A673 (cell line): ENCODE data around the gene PRRT1. TPM values are rescaled to one million over a fixed set of nuclear protein-coding genes. Genes with fewer than 3 reads are reported as not detected.
"Not testable (repeated sequence)": the region's sequence is repeated elsewhere in the genome, so short reads cannot be mapped to it uniquely, and the experiment has no call there.

ENCODE experiments used
- BruUV-seq: library from RNA; stranded (reverse); fragments of 400-500 nt; replicated peaks from 2 replicates; lab custom pipeline; 2021; lab: Mats Ljungman, UMichigan
- CTCF ChIA-PET: fragments of 300-600 bp; sonication (Branson Sonifier 250); formaldehyde crosslinking; loops from one replicate; lab custom pipeline; 2022; ENCODE audit warnings: antibody characterized with exemption; lab: Charles Lee
- POLR2A ChIA-PET: fragments of 300-600 bp; sonication (Branson Sonifier 250); formaldehyde crosslinking; loops from one replicate; lab custom pipeline; 2022; ENCODE audit warnings: antibody characterized with exemption; ENCODE audit not compliant: low non-redundant PET; lab: Charles Lee
- DNase-seq: peaks from one replicate; pipeline ENCODE4 v3.0.0-alpha.2; 2015; ENCODE audit warnings: low spot score
- H3K27ac ChIP-seq: fragments of 200-600 bp; sonication (generic); 2 replicates; pipeline ENCODE4 v1.5.1; 2016; ENCODE audit warnings: mixed run types, low read depth, mild to moderate bottlenecking, mixed read lengths, antibody characterized with exemption, low read length; ENCODE audit not compliant: poor library complexity, severe bottlenecking
- H3K27me3 ChIP-seq: fragments of 200-600 bp; sonication (generic); replicated peaks from 2 replicates; pipeline ENCODE4 v1.6.1; 2017; ENCODE audit warnings: mixed run types, low read depth, mild to moderate bottlenecking, mixed read lengths, antibody characterized with exemption, low read length; ENCODE audit not compliant: insufficient read depth, poor library complexity
- H3K36me3 ChIP-seq: fragments of 200-600 bp; sonication (generic); 2 replicates; pipeline ENCODE4 v1.6.1; 2016; ENCODE audit warnings: mixed run types, mild to moderate bottlenecking, mixed read lengths, antibody characterized with exemption, low read length; ENCODE audit not compliant: insufficient read depth, poor library complexity, severe bottlenecking
- H3K4me1 ChIP-seq: fragments of 200-600 bp; sonication (generic); 2 replicates; pipeline ENCODE4 v1.6.1; 2017; ENCODE audit warnings: mixed run types, mild to moderate bottlenecking, mixed read lengths, antibody characterized with exemption, low read length; ENCODE audit not compliant: insufficient read depth, poor library complexity, severe bottlenecking
- H3K4me3 ChIP-seq: fragments of 200-600 bp; sonication (generic); 2 replicates; pipeline ENCODE4 v1.5.1; 2016; ENCODE audit warnings: low read depth, mixed run types, mild to moderate bottlenecking, mixed read lengths, low read length; ENCODE audit not compliant: poor library complexity, severe bottlenecking
- H3K9me3 ChIP-seq: fragments of 200-600 bp; sonication (generic); 2 replicates; pipeline ENCODE4 v1.6.1; 2016; ENCODE audit warnings: mixed run types, low read depth, mild to moderate bottlenecking, mixed read lengths, antibody characterized with exemption, low read length; ENCODE audit not compliant: poor library complexity, severe bottlenecking
- CTCF ChIP-seq: fragments of 300-800, 200-600 bp; sonication (generic); conservative IDR thresholded peaks from 2 replicates; pipeline ENCODE4 v1.5.1; 2017; ENCODE audit warnings: low read depth, mild to moderate bottlenecking, antibody characterized with exemption, low read length, moderate library complexity, mixed read lengths
- EZH2 ChIP-seq: fragments of 200-600 bp; sonication (generic); IDR thresholded peaks from 2 replicates; pipeline ENCODE4 v1.6.1; 2017; ENCODE audit warnings: borderline replicate concordance, low read depth, mild to moderate bottlenecking, mixed read lengths, antibody characterized with exemption, low read length; ENCODE audit not compliant: poor library complexity, severe bottlenecking
- intact Hi-C: fragments of 100-400 bp; cut with micrococcal nuclease; formaldehyde crosslinking; loops from one replicate; pipeline ENCODE4 v1.10.0; 2022; ENCODE audit not compliant: unreplicated experiment
- total RNA-seq: library from RNA; stranded (reverse); gene quantifications from 2 replicates; pipeline ENCODE4 v1.2.3, GENCODE V29; 2021

Gene PRRT1
- total RNA-seq, 1 experiment from 2014 or later = 4.5 TPM

- peak; percentile 100 for DNase-seq
- ChIA-PET CTCF (interaction anchor here (0.6 to 1.0 kb wide), 4 partner anchors 18 to 174 kb away, joined by 3 to 4 read pairs (median 4); partner anchors contain the start of gene EGFL8), POLR2A (interaction anchor here (0.5 to 1.0 kb wide), 4 partner anchors 60 to 776 kb away, joined by 3 to 4 read pairs (median 4); no protein-coding TSS in a partner anchor)
- Histone ChIP-seq H3K36me3 (no peaks in the 10 kb centered on the region), H3K9me3 (no peaks in the 10 kb centered on the region), H3K27ac (peak overlapping the region; percentile 99), H3K4me3 (peak overlapping the region; percentile 64), H3K27me3 (no peaks in the 10 kb centered on the region), H3K4me1 (peaks cover 41% of the 10 kb centered on the region)
- intact Hi-C loops = loop anchor here (1.0 to 2.0 kb wide), 2 partner anchors 67 to 76 kb away; partner anchors contain the start of gene ATF6B
- no TSS peak for BruUV-seq
- TF ChIP-seq CTCF (peak; percentile 12; the same call in 1 of the 2 replicates), EZH2 (no peak)
These were observed 43.8 kb upstream of the PRRT1 start for GRCh38 chr6:32195652-32195901.

DNA sequence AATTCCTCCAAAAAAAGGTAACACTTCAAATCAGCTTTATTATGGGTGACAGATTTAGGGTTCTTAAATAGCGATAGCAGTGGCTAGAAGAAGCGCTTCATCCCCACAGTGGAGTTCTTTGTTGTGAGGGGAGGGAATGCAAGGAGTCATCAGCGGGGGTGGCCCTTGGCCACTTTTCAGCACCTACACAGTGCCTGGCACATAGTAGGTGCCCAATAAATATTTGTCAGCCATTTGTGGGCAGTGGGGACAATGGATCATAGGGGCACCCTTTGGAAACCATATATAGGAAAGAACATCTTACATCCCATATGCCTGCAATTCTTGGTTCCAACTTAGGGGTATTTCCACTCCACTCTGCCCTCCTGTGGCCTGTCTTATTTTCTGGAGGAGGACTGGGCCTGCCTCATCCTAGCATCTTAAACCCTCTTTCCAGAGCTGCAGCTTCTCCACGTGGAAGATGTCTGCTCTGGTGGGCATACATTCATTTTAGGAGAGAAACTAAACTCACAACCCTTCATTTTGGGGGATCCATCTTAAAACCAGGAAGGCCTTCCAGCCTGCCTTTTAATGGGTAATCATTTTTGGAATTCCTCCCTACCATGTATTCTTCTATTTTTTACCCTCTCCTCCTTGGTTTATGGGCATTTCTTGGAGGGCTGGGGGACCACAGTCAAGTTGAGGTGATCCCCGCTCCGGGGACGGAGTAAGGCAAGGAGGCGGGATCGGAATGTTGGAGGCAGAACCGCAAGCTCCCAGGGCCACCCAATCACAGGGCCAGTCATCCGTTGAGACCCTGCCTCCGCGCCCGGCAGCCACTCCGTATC, 43.3 kb upstream of the PRRT1 start:
- ChIA-PET CTCF (interaction anchor here (0.6 to 1.0 kb wide), 3 partner anchors 17 to 174 kb away, joined by 3 to 4 read pairs (median 4); partner anchors contain the start of gene EGFL8), POLR2A (interaction anchor here (0.5 to 1.0 kb wide), 3 partner anchors 66 to 777 kb away, joined by 3 to 4 read pairs (median 4); no protein-coding TSS in a partner anchor)
- H3K27me3 ChIP-seq = no peaks in the 10 kb centered on the region
- no peaks in the 10 kb centered on the region for H3K36me3 ChIP-seq
- intact Hi-C loops = loop anchor here (1.0 to 2.0 kb wide), 2 partner anchors 66 to 76 kb away; partner anchors contain the start of gene ATF6B
- peaks cover 44% of the 10 kb centered on the region for H3K4me1 ChIP-seq
- H3K4me3 ChIP-seq = peak overlapping the region; percentile 64
- TF ChIP-seq CTCF (peak; percentile 60), EZH2 (no peak)
- BruUV-seq = TSS peak; percentile 89
- H3K9me3 ChIP-seq = no peaks in the 10 kb centered on the region
- H3K27ac ChIP-seq = peak overlapping the region; percentile 99
- DNase-seq = peak; percentile 76

GRCh38 chr6:32194388-32194787, 42.6 kb upstream of the PRRT1 start:
- POLR2A ChIA-PET = no interaction called here
- DNase-seq = no peak
- TF ChIP-seq CTCF (no peak), EZH2 (no peak)
- H3K4me1 ChIP-seq = peaks cover 44% of the 10 kb centered on the region
- intact Hi-C loops = loop anchor here (2.0 kb wide), 1 partner anchor 66 kb away; the partner anchor contains the start of gene ATF6B
- no peaks in the 10 kb centered on the region for H3K36me3 ChIP-seq
- H3K4me3 ChIP-seq = no peak overlapping the region
- no peaks in the 10 kb centered on the region for H3K27me3 ChIP-seq
- H3K9me3 ChIP-seq = no peaks in the 10 kb centered on the region
- peak overlapping the region; percentile 99 for H3K27ac ChIP-seq
- no TSS peak for BruUV-seq
- CTCF ChIA-PET = no interaction called here

DNA sequence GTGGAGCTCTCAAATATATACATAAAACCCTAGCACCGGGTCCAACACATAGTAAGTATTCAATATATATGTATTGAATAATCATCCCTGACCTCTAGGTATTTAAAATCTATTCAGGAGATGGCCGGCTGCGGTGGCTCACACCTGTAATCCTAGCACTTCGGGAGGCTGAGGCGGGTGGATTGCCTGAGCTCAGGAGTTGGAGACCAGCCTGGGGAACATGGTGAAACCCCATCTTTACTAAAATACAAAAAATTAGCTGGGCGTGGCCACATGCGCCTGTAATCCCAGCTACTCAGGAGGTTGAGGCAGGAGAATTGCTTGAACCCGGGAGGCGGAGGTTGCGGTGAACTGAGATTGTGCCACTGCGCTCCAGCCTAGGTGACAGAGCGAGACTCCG, 41.4 kb upstream of the PRRT1 start:
- DNase-seq, H3K36me3 ChIP-seq, H3K9me3 ChIP-seq, intact Hi-C loops, H3K4me3 ChIP-seq, POLR2A ChIA-PET, H3K27me3 ChIP-seq, CTCF ChIA-PET, BruUV-seq: not testable (repeated sequence)
- H3K4me1 ChIP-seq = peaks cover 44% of the 10 kb centered on the region
- peak overlapping the region; percentile 94 for H3K27ac ChIP-seq
